Esophagus muscularis mucosa (tissue), 3 donors: Measurements from ENCODE around the gene MYBBP1A.

Source experiments
- POLR2A ChIP-seq: fragments of 450-650 bp; IDR thresholded peaks from one replicate; pipeline ENCODE4 v1.6.1; 2017; ENCODE audit warnings: antibody characterized with exemption, moderate library complexity, mild to moderate bottlenecking, low read depth
- TF ChIP-seq, protein P1 (sequence below), 3 experiments: fragments of 200-600 bp in 2 of 3; fragments of 450-650 bp in 1 of 3; sonication (generic) in 2 of 3; IDR thresholded peaks; one replicate each; pipeline ENCODE4 v1.5.1; 2017 to 2019; ENCODE audit warnings: antibody characterized with exemption in 3 of 3, mild to moderate bottlenecking in 2 of 3, moderate library complexity in 1 of 3

DNA sequence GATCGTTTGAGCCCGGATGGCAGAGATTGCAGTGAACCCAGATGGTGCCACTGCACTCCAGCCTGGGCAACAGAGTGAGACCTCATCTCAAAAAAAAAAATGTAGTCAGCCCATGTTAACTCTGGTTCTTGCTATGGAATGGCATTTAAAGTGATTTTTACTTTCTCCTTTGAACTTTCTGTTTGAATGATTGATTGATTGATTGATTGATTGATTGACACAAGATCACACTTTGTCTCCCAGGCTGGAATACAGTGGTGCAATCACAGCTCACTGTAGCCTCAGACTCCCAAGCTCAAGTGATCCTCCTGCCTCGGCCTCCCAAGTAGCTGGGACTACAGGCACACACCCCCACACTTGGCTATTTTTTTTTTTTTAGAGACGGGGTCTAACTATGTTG, 46.1 kb upstream of the MYBBP1A start:
- TF ChIP-seq, protein P1, sequence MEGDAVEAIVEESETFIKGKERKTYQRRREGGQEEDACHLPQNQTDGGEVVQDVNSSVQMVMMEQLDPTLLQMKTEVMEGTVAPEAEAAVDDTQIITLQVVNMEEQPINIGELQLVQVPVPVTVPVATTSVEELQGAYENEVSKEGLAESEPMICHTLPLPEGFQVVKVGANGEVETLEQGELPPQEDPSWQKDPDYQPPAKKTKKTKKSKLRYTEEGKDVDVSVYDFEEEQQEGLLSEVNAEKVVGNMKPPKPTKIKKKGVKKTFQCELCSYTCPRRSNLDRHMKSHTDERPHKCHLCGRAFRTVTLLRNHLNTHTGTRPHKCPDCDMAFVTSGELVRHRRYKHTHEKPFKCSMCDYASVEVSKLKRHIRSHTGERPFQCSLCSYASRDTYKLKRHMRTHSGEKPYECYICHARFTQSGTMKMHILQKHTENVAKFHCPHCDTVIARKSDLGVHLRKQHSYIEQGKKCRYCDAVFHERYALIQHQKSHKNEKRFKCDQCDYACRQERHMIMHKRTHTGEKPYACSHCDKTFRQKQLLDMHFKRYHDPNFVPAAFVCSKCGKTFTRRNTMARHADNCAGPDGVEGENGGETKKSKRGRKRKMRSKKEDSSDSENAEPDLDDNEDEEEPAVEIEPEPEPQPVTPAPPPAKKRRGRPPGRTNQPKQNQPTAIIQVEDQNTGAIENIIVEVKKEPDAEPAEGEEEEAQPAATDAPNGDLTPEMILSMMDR (IDR thresholded peaks at IDR 0.05) = no peak
- no peak for TF ChIP-seq POLR2A
